GM12878 (cell line): ENCODE measurements around the gene TMEM89.

Experiments
- CHD1 ChIP-seq: IDR thresholded peaks from 2 replicates; pipeline ENCODE4 v1.6.1; 2012; ENCODE audit warnings: low read depth, low read length, improper control_type of control experiment
- CTCF ChIP-seq, 3 experiments: IDR thresholded peaks in 2 of 3; conservative IDR thresholded peaks in 1 of 3; 2 replicates each; pipeline ENCODE4 v1.5.1; 2011; ENCODE audit warnings: low read depth in 3 of 3, low read length in 3 of 3, mild to moderate bottlenecking in 3 of 3, control low read depth in 2 of 3, moderate library complexity in 2 of 3, inconsistent platforms in 1 of 3, mixed read lengths in 1 of 3; ENCODE audit not compliant: control insufficient read depth in 2 of 3, insufficient read depth in 1 of 3; ENCODE audit errors: extremely low read depth in 1 of 3
- HCFC1 ChIP-seq: fragments of 150-350 bp; IDR thresholded peaks from 2 replicates; pipeline ENCODE4 v1.6.1; 2014; ENCODE audit warnings: low read length
- MLLT1 ChIP-seq: fragments of 450-650 bp; IDR thresholded peaks from 2 replicates; pipeline ENCODE4 v1.6.1; 2016; ENCODE audit warnings: mild to moderate bottlenecking
- MXI1 ChIP-seq: fragments of 150-350 bp; IDR thresholded peaks from 2 replicates; pipeline ENCODE4 v1.6.1; 2011; ENCODE audit warnings: low read depth, mild to moderate bottlenecking, inconsistent platforms, low read length, improper control_type of control experiment
- NFYB ChIP-seq: IDR thresholded peaks from 2 replicates; pipeline ENCODE4 v1.6.1; 2011; ENCODE audit warnings: low read depth, mild to moderate bottlenecking, low read length, improper control_type of control experiment, moderate library complexity; ENCODE audit not compliant: insufficient read depth
- REST ChIP-seq: IDR thresholded peaks from 2 replicates; pipeline ENCODE4 v1.6.1; 2012; ENCODE audit warnings: mild to moderate bottlenecking, low read depth, low read length
- SREBF2 ChIP-seq: IDR thresholded peaks from 2 replicates; pipeline ENCODE4 v1.6.1; 2012; ENCODE audit warnings: mild to moderate bottlenecking, low read length
- ZNF274 ChIP-seq: IDR thresholded peaks from one replicate; pipeline ENCODE4 v1.8.0; 2011; ENCODE audit not compliant: insufficient read length, insufficient read depth
- ZZZ3 ChIP-seq: IDR thresholded peaks from 2 replicates; pipeline ENCODE4 v1.6.1; 2011; ENCODE audit warnings: low read depth; ENCODE audit not compliant: control insufficient read depth, insufficient read length

GRCh38 chr3:48664313-48664644 is 42.7 kb upstream of the TMEM89 start:
- TF ChIP-seq REST (no peak), NFYB (no peak), CHD1 (no peak), MXI1 (no peak), CTCF (IDR thresholded peaks at IDR 0.05 in 2 of 3, conservative IDR thresholded peaks at IDR 0.05 in 1 of 3; ENCODE audit: control insufficient read depth in 2 of 3, extremely low read depth in 1 of 3, insufficient read depth in 1 of 3, low read depth in 3 of 3, low read length in 3 of 3) (no peak), ZZZ3 (no peak), HCFC1 (no peak), ZNF274 (no peak), SREBF2 (no peak), MLLT1 (no peak)
